Esophagus squamous epithelium (tissue), 5 donors: ENCODE data around the gene NR2C2. TPM values are rescaled to one million over a fixed set of nuclear protein-coding genes. Genes with fewer than 3 reads are reported as not detected.

ENCODE experiments used
- DNase-seq: peaks from one replicate; lab custom pipeline; 2025; lab: John Stamatoyannopoulos, UW
- H3K27ac ChIP-seq, 4 donors: fragments of 200-600 bp; sonication (generic); one replicate each; pipeline ENCODE4 v1.5.1; 2016 to 2019; ENCODE audit warnings: mild to moderate bottlenecking in 1 of 4
- H3K27me3 ChIP-seq, 4 donors: fragments of 200-600 bp; sonication (generic); 1 replicate in 3 of 4; 2 replicates in 1 of 4; pipeline versions ENCODE4 v1.5.1 to v1.6.0; 2017 to 2021; ENCODE audit warnings: antibody characterized with exemption in 1 of 4
- H3K36me3 ChIP-seq, 3 donors: fragments of 200-600 bp; sonication (generic); one replicate each; pipeline ENCODE4 v1.5.1; 2016 to 2019
- H3K4me1 ChIP-seq, 3 donors: fragments of 200-600 bp; sonication (generic); one replicate each; pipeline ENCODE4 v1.5.1; 2017 to 2019
- H3K4me3 ChIP-seq, 4 donors: fragments of 200-600 bp; sonication (generic); 1 replicate in 3 of 4; 2 replicates in 1 of 4; pipeline ENCODE4 v1.5.1; 2016 to 2019; ENCODE audit warnings: mild to moderate bottlenecking in 2 of 4, moderate library complexity in 1 of 4
- H3K9me3 ChIP-seq, 3 donors: fragments of 200-600 bp; sonication (generic); one replicate each; pipeline ENCODE4 v1.5.1; 2016 to 2019
- CTCF ChIP-seq, 6 experiments: fragments of 450-650 bp in 4 of 6; fragments of 200-600 bp in 2 of 6; sonication (generic) in 2 of 6; IDR thresholded peaks; one replicate each; pipeline ENCODE4 v1.5.1; 2016 to 2019; ENCODE audit warnings: antibody characterized with exemption in 6 of 6, mild to moderate bottlenecking in 4 of 6, moderate library complexity in 4 of 6
- POLR2A ChIP-seq, 4 donors: fragments of 450-650 bp; IDR thresholded peaks; one replicate each; pipeline ENCODE4 v1.6.1; 2017; ENCODE audit warnings: antibody characterized with exemption in 4 of 4, mild to moderate bottlenecking in 4 of 4, moderate library complexity in 3 of 4
- WGBS, 2 donors: methylation state at CpG; one replicate each; pipeline ENCODE4 v1.1.5; 2018; 5-methylcytosine and 5-hydroxymethylcytosine counted together
- intact Hi-C: fragments of 100-400 bp; cut with DNase I; formaldehyde crosslinking; loops from one replicate; pipeline ENCODE4 v1.15.0; 2022
- total RNA-seq, 4 donors: library from RNA; depleted of rRNA; stranded (reverse); fragments of >200 nt; gene quantifications; one replicate each; pipeline ENCODE4 v1.1.0, GENCODE V29; 2016
- donor health status: DM: yes; HTN: yes; CAD: no.

Gene NR2C2
- 10 to 100 TPM; 14.1 to 37.2 (median 26.3) TPM for total RNA-seq

GRCh38 chr3:14947100-14947885 lies at the start of gene NR2C2:
Gene NR2C2 (plus strand): TSS chr3:14947583. CDS start chr3:15003915, 56,332 bp downstream.
- Histone ChIP-seq H3K9me3 (no peaks in the 10 kb centered on the region), H3K4me1 (peaks cover 15 to 60% (median 31%) of the 10 kb centered on the region in 3 donors), H3K36me3 (peaks cover 8 to 32% (median 12%) of the 10 kb centered on the region in 3 donors), H3K4me3 (peak within 1 kb of the TSS; percentile 74 to 94 (median 82)), H3K27me3 (no peaks in the 10 kb centered on the region), H3K27ac (peak within 1 kb of the TSS; percentile 97 to 100 (median 100))
- peak in 1 of 6 experiments; percentile 17 for TF ChIP-seq CTCF (IDR thresholded peaks at IDR 0.05)
- TF ChIP-seq POLR2A (IDR thresholded peaks at IDR 0.05), result peak in 3 of 4 donors; percentile 66 to 92 (median 87)
- 0% methylated on average over 2 of the region's 108 CpGs for WGBS, 2 donors
- intact Hi-C loops, result no loop called here
- DNase-seq, result peak; percentile 54

- Histone ChIP-seq H3K36me3 (peaks cover 0 to 12% (median 0%) of the 10 kb centered on the region in 3 donors), H3K4me3 (no peak overlapping the region), H3K9me3 (no peaks in the 10 kb centered on the region), H3K4me1 (no peaks in the 10 kb centered on the region), H3K27me3 (peaks cover 0 to 7% (median 0%) of the 10 kb centered on the region in 4 donors), H3K27ac (no peak overlapping the region)
- no peak for DNase-seq
- WGBS, 2 donors, result 54 to 62% methylated on average over 7 of the region's 7 CpGs
- intact Hi-C loops, result no loop called here
- TF ChIP-seq POLR2A (IDR thresholded peaks at IDR 0.05) (no peak), CTCF (IDR thresholded peaks at IDR 0.05) (no peak)
Observed at GRCh38 chr3:14898929-14899328, 48.5 kb upstream of the NR2C2 start.

- Histone ChIP-seq H3K27ac (no peak overlapping the region), H3K9me3 (peaks cover 0 to 4% (median 0%) of the 10 kb centered on the region in 3 donors), H3K27me3 (peaks cover 0 to 7% (median 0%) of the 10 kb centered on the region in 4 donors), H3K36me3 (peaks cover 0 to 12% (median 0%) of the 10 kb centered on the region in 3 donors), H3K4me3 (no peak overlapping the region), H3K4me1 (no peaks in the 10 kb centered on the region)
- TF ChIP-seq CTCF (IDR thresholded peaks at IDR 0.05) (no peak), POLR2A (IDR thresholded peaks at IDR 0.05) (no peak)
- no peak for DNase-seq
- WGBS, 2 donors, result 80% methylated on average over 2 to 3 of the region's 9 CpGs
- intact Hi-C loops, result no loop called here
Observed at GRCh38 chr3:14899993-14900618, 47.3 kb upstream of the NR2C2 start.

- Histone ChIP-seq H3K4me3 (no peak overlapping the region), H3K27ac (no peak overlapping the region), H3K4me1 (no peaks in the 10 kb centered on the region), H3K36me3 (peaks cover 0 to 12% (median 0%) of the 10 kb centered on the region in 3 donors), H3K27me3 (peaks cover 0 to 7% (median 0%) of the 10 kb centered on the region in 4 donors), H3K9me3 (peaks cover 0 to 14% (median 0%) of the 10 kb centered on the region in 3 donors)
- no peak for DNase-seq
- 81 to 83% methylated on average over 4 to 7 of the region's 15 CpGs for WGBS, 2 donors
- intact Hi-C loops, result no loop called here
- TF ChIP-seq POLR2A (IDR thresholded peaks at IDR 0.05) (no peak), CTCF (IDR thresholded peaks at IDR 0.05) (no peak)
Observed at GRCh38 chr3:14900881-14901873, 46.2 kb upstream of the NR2C2 start.
